NB4 (cell line): ENCODE data around the gene MMD2.

Experiments
- CTCF ChIP-seq: IDR thresholded peaks from one replicate; pipeline ENCODE4 v1.5.1; 2012; ENCODE audit warnings: low read depth, low read length
- MYC ChIP-seq: IDR thresholded peaks from 2 replicates; pipeline ENCODE4 v1.6.1; 2011; ENCODE audit warnings: low read depth, low read length
- POLR2A ChIP-seq: IDR thresholded peaks from 2 replicates; pipeline ENCODE4 v1.6.1; 2011; ENCODE audit warnings: mild to moderate bottlenecking; ENCODE audit not compliant: insufficient read length; ENCODE audit errors: extremely low read depth
- TF ChIP-seq, protein P1 (sequence below): IDR thresholded peaks from 2 replicates; pipeline ENCODE4 v1.6.1; 2011; ENCODE audit warnings: low read depth, low read length

- TF ChIP-seq POLR2A (no peak), CTCF (no peak), MYC (no peak)
- TF ChIP-seq, protein P1, sequence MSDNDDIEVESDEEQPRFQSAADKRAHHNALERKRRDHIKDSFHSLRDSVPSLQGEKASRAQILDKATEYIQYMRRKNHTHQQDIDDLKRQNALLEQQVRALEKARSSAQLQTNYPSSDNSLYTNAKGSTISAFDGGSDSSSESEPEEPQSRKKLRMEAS, result no peak
Observed at GRCh38 chr7:4888161-4888560, 70.8 kb downstream of the MMD2 start.
